ENCODE data around the gene FILIP1.

- TF ChIP-seq TCF12 (IDR thresholded peaks at IDR 0.05; ENCODE audit: low read depth) (peak; percentile 66; the same call in 1 of the 2 replicates), EP300 (IDR thresholded peaks at IDR 0.05; ENCODE audit: borderline replicate concordance) (peak; percentile 56; the same call in 1 of the 2 replicates), CREB1 (IDR thresholded peaks at IDR 0.05; ENCODE audit: low read depth) (no peak), EGR1 (IDR thresholded peaks at IDR 0.05) (no peak)
- TF ChIP-seq, protein P1, sequence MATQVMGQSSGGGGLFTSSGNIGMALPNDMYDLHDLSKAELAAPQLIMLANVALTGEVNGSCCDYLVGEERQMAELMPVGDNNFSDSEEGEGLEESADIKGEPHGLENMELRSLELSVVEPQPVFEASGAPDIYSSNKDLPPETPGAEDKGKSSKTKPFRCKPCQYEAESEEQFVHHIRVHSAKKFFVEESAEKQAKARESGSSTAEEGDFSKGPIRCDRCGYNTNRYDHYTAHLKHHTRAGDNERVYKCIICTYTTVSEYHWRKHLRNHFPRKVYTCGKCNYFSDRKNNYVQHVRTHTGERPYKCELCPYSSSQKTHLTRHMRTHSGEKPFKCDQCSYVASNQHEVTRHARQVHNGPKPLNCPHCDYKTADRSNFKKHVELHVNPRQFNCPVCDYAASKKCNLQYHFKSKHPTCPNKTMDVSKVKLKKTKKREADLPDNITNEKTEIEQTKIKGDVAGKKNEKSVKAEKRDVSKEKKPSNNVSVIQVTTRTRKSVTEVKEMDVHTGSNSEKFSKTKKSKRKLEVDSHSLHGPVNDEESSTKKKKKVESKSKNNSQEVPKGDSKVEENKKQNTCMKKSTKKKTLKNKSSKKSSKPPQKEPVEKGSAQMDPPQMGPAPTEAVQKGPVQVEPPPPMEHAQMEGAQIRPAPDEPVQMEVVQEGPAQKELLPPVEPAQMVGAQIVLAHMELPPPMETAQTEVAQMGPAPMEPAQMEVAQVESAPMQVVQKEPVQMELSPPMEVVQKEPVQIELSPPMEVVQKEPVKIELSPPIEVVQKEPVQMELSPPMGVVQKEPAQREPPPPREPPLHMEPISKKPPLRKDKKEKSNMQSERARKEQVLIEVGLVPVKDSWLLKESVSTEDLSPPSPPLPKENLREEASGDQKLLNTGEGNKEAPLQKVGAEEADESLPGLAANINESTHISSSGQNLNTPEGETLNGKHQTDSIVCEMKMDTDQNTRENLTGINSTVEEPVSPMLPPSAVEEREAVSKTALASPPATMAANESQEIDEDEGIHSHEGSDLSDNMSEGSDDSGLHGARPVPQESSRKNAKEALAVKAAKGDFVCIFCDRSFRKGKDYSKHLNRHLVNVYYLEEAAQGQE (IDR thresholded peaks at IDR 0.05; ENCODE audit: low read depth) = no peak
Observed at GRCh38 chr6:75524322-75524972, 30.8 kb upstream of the FILIP1 start.
